LoVo (cell line): Measurements from ENCODE around the gene SPATA6L.

Experiments
- DNase-seq: peaks from one replicate; pipeline ENCODE4 v3.0.0-alpha.2; 2016; ENCODE audit warnings: low spot score

The SPATA6L gene, protein sequence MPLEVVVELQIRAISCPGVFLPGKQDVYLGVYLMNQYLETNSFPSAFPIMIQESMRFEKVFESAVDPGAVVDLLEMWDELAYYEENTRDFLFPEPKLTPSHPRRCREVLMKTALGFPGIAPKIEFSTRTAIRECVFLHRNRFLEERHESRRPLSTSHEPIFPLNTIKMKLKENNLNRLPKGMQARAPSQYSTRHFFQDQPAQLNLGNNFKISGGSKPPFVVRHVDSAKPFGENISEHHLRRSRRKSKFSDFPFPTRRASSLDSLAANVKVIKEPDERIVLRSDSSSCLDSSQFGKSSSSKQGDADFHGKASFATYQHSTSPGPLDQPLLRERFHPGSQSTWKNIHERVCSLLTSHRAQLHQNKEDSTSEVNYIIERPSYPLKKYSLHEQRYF

DNA sequence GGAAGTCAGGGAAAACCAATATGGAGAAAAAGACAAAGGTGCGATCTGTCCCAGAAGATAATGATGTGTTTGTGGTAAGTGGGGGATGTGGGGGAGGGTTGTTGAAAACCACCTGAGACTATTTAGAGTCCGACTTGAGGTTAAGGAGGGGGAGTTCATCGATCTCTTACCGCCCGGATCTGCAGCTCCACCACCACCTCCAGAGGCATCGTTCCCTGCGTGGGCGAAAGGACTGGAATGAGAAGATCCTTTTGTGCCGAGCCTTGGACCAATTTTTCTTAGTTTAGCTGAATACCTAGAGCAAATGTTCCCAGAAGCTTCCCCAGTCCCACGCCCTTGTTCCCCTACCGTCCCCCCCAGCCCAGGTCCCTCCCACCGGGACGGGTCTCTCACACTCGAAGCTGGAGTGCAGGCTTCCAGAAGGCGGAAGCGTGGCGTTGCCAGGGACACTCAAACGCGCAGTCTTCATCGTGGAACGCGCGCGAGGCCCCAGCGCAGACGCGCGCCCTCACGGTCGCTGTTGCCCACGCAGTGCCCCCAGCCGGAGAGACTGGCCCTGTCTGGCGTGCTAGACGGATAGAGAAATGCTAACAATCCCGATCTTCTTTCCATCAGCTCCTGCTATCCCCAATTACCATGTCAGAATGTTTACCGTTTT lies at the start of gene SPATA6L:
Gene SPATA6L (minus strand): TSS at position 439 of the 658 bp plus-strand sequence. CDS start 230 bp downstream, at position 209.
- DNase-seq, result peak; percentile 62

DNA sequence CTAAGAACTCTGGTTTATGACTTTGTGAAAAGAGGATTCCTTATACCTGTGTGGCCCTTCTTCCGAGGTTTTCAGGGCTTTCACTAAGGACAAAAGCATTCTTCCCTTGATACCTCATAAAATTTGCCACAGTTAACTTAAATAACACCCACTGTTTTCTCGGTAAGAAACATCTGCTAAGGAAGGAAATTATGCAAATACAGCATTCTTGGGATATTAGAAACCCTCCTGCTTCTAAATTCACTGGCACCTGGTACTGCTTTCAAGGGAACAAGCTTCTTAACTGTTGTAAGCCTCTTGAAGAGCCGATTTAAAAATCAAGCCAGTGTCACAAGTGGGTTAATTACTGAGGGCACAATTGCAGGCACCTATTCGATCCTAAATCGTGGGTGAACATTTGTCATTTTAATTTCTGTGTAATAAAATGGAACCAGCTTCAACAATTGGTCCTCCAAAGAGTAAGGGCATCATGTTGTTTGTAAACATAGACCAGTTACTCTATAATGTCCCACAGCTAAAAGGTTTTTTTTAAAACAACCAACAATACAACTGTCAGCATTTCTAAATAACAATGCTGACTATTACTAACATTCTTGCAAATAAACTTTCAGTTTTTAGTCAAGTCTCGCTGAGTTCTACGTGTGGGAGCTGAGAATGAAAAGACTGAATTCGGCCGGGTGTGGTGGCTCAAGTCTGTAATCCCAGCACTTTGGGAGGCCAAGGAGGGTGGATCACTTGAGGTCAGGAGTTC lies 48.2 kb upstream of the SPATA6L start:
- no peak for DNase-seq

DNA sequence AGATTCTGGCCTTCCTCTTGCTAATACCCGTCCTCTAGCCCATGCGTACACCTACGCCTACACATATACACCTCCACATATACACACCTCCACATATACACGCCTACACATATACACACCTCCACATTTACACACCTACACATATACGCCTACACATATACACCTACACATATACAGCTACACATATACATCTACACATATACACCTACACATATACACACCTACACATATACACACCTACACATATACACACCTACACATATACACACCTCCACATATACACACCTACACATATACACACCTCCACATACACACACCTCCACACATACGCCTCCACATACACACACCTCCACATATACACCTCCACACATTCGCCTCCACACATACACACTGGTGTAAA lies 47.6 kb upstream of the SPATA6L start:
- no peak for DNase-seq

DNA sequence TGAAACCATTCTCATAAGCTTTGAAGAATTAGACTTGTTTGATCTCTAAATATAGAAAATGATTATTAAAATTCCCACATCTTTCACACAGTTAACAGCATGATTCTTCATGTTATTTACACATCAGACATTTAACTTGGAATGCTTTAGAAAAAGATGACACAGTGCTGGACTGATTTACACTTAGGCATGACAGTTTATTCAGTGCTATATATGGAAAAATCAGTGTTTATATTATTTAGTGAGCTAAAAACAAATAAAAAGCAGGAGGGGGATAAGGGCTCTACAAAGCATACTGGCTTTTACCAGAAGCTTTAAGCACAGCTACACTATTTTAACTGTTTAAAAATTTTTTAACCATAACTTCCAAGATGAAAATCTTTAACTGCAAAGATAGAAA lies 43.1 kb upstream of the SPATA6L start:
- DNase-seq, result no peak

DNA sequence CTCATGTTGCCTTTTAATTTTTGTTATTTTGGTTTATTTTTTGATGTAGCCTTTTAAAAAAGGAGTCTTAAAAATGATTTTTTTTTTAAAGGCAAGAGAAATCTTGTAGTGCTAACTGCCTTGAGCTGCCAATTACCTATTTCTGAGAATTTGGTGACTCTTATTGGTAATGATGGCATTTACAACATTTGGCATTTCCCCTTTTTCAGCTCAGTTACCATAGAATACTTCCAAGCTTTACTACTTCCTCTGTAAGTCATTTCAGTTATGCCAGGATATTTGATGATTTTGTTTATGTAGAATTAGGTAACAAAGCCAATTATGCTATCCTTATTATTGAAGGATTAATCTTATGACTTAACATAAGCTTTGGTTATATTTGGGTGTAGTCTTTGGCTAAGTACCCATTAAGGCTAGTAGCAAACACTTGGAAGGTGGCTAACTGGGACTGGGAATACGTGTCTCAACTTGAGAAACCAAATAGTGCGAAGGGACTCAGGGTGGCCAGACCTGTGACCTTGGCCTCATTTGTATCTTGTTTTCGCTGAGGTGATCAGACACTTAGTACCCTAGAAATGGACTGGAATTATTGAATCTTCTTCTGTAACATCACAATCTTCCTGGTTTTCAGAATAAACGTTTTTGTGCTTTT lies 40.8 kb upstream of the SPATA6L start:
- DNase-seq, result no peak

DNA sequence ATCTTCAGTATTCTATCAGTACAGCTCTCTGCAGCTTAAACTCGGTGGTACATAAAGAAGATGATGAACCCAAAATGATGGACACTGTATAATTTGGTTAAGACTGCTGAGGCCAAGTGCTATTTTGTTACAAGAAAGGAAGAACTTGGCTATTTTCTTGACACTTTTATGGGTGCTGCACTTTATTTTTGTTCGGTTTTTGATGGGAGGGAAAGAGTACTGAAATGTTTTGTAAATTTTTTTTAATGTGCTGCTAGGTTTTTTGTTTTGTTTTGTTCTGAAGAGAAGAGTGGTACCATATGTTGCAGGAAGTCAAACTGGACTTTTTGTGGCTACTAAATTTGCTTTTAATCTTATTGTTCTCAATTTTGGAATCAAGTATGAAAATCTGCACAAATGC lies 39.7 kb upstream of the SPATA6L start:
- no peak for DNase-seq

DNA sequence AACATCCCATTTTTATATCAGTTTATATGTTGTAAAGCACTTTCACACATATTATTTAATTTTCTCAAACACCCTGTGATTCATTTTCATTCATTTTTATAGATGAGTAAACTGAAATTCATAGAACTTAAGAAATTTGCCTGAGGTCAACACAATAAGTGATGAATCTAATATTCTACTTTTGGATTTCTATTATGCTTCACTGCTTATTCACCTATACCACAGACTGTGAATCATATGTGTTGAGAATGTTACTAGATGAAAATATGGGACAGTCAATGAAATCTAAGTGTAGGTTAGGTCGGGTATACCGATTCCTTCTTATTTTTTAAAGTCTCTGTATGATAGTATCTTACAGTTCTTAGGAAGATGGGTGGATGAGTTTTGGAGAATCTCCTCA lies 37.8 kb upstream of the SPATA6L start:
- no peak for DNase-seq

DNA sequence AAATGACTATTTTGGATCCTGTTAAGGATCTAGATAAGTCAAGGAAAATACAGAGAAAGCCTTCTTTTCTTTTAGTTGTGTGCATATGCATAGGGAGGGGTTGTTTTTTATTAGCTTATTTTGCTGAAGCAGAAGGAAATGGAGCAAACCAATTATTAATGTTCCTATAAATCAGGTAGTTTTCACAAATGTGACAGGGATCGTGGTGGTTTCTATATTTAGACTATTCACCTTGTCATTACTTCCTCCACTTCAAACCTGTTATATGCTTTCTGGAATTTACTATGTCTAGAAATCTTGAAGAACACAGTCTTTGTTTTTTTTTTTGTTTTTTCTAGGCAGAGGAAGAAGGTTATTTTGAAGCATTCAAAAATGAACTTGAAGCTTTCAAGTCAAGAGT lies 35.2 kb upstream of the SPATA6L start:
- DNase-seq, result no peak

DNA sequence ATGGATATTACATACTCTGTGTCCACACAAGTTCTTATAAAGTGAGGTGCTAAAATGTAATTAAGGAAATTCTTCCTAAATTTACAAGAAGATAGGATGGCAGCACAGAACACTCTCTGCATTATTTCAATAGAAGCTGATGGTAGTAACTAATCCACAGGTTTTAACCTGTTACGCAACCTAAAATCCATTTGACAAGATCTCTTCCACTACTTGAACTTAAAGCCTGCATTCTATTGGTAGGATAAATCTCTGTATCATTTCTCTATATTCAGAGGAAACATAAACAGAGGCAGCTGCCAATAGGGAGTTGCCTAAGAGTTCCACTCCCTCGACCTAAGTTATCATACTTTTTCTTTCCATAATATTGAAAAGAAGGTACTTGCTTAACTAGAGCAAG lies 34.7 kb upstream of the SPATA6L start:
- DNase-seq, result no peak

DNA sequence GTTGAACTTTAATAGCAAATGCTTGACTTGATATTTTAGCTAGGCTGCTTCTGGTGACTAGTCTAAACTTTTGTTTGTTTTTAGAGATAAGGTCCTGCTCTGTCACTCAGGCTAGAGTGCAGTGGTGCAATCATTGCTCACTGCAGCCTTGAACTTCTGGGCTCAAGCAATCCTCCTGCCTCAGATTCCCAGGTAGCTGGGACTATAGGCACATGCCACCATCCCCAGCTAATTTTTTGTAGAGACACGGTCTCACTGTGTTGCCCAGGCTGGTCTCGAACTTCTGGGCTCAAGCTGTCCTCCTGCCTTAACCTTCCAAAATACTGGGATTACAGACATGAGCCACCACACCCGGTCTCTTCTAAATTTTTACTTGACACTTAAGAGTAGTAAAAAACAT lies 33.8 kb upstream of the SPATA6L start:
- no peak for DNase-seq

DNA sequence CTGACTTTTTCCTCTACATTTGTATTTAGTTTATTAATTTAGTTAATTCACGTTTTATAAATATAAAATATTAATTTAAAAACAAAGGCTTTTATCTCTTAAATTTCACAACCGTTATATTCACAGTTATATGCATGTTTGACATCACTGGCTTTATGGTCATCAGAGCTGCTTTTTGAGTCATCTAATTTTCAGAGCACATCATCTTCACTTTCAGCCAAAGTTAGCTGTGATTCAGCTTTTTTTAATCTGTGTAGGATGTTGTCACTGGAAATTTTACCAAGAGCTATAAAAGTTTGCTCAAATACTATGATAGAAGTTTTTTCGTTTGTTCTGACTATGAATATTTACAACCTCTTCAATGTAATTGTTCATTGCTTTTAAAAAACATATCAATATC lies 25.5 kb upstream of the SPATA6L start:
- no peak for DNase-seq

DNA sequence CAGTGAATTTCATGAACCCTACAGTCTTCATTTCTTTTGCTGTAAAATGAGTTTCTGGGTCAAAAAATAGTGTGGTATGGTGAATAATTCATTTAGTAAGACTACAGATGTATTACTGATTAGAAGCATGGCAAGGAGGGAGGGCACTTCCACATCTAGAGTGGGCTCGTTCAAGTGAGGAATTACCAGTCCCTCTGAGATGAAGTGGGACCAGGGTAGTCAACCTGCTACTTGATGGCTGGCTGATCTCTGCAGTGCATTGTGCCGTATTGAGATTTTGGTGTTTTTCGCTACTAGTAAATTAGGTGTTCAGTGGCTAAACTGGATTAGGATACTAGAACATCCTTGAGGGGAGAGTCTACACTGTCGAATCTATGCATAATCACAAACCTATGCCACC lies 23.9 kb upstream of the SPATA6L start:
- no peak for DNase-seq

DNA sequence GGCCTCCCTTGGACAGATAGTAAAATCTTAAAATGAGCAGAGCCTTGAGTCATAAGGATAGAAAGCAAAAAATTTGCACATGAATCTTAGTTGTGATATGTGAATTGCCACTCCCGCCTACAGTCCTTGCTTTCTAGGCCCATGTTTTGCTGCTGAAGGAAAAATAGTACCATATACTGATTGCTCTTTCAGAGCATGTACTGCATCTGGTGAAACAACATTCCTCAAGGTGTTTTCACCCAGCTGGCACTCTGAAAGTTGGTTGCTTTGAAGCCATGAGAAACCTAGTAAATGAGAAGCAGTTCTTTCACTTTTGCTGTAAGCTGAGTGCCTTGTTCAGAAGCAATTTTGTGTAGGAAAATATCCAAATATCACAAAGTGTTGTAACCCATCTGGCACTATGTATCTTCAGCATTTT lies 23.4 kb upstream of the SPATA6L start:
- no peak for DNase-seq

DNA sequence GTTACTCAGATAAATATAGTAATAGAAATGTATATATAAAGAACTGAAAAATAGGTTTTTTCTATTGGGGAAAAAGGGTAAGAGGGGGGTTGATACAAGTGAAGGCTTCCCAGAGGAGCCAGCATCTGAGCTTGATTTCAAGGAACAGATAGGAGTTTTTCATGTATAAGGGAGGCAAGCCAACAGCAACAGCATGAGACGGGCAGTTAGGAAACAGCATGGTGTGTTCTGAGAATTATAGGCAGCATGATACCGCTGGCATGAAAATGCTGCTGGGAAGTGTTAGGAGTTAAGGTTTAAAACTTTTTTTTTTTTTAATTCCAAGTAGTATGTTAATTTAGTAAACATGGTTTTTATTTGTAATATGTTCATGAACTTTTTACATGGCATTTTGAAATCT lies 22.7 kb upstream of the SPATA6L start:
- DNase-seq, result no peak

DNA sequence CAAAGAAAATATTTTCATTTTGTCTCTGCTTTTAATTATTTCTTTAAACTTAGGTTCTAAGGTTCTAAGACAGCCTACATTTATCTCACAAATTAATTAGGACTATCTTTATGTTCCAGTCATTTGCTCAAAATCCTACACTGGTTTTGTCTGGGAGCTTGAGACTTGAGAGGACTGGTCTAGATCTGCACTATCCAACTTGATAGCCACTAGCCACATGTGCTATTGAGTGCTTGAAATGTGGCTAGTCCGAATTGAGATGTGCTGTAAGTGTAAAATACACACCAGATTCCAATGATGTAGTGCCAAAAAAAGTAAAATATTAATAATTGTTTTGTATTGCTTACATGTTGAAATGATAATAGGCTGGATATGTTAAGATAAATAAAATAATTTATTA lies 20.3 kb upstream of the SPATA6L start:
- DNase-seq, result no peak

DNA sequence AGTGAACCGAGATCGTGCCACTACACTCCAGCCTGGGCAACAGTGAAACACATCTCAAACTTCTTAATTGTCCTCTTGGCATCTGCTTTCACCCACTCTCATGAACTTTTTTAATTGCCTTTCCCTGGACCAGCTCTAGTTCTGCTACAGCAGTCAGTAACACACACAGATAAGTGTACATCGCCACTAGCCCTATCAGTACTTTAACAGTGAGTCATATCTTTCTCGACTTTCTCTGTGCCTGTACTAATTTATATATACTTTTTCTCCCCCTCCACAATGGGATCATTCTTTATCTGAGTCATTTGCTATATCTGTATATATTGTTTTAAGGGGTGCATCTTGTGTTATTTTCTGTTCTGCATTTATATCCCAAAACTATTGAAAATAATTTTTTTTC lies 19.8 kb upstream of the SPATA6L start:
- no peak for DNase-seq

DNA sequence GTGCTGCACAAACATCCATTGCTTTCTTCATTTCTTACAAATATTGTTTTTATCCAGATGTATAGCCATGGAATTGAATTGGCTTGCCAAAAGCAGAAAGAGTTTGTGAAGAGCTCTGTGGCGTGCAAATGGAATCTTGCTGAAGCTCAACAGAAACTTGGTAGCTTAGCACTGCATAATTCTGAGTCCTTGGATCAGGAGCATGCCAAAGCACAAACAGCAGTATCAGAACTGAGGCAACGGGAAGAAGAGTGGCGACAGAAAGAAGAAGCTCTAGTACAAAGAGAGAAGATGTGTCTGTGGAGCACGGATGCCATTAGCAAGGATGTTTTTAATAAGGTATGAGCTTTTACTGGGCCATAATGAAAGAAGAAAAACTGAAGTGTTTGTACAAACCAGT lies 18.5 kb upstream of the SPATA6L start:
- DNase-seq, result no peak

DNA sequence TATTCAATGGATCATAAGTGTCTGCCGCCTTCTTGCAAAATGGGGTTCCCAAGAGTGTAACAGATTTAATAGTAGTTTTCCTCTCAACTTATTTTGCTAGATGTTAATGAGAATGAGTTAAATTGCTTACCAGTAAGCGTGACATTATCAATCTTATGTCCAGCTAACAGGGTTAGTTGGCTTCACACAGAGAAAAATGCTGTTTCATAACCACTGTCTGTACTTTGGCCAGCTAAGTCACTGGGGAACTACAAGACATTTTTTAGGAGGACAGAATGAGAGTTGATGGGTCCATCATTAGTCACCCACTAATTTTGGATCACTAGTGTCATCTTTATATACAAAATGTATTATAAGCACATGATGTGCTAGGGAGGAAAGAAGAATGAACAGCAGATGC lies 14.5 kb upstream of the SPATA6L start:
- DNase-seq, result no peak

DNA sequence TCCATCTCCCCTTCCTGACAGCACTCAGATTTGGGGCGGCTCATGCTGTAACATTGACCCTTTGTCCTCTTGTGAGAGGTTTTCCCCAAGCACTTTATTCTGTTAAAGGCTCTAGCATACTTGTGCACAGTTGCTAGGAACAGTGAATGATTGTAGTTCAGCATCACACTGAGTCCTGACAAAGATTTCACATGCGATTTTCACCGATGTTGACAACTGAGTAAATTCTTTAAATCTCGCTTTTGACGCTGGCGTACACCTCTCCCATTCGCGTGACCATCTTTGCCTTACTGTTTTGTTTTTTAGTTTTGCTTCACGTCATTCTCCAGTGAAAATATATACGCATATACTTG lies 13.9 kb upstream of the SPATA6L start:
- DNase-seq, result no peak

DNA sequence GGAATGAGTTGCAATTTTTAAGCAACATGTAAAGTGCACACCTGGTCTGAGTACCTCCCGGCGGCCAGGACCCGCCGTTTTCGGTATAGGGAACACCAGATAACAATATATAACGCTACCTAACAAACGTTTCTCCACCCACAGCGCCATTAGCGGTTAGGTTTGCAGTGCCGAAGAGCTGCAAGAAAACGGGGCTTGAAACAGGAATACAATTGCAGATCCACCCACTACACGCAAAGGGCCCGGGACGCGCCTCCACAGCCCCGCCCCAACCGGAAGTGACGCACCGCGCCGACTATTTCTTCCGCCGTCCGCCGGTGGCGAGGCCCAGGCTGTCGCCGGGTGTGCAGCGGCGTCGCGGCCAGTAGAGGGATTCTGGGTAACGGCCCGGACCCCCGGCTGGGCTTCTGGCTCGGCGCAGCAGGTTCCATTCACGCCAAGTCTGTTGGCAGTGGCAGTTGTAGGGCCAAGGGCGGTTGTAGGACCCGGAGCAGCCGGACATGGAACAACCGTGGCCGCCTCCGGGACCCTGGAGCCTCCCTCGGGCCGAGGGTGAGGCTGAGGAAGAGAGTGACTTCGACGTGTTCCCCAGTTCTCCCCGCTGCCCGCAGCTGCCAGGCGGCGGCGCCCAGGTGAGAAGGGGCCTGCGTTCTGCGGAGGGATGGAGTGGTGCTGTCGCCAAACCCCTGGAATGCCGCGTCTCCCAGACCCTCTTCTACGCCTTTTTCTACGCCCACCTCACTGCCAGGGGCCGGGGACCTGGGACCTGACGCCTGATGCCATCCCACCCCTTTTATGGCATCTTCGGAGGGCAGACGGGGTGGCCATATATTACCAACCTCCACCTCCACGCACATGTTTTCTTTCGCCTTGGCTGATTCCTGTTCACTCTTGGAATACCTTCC lies 13.2 kb upstream of the SPATA6L start, which contains the start of gene CDC37L1:
Gene CDC37L1 (plus strand): TSS at position 302 of the 905 bp plus-strand sequence. CDS start 199 bp downstream, at position 501.
- peak; percentile 95 for DNase-seq

DNA sequence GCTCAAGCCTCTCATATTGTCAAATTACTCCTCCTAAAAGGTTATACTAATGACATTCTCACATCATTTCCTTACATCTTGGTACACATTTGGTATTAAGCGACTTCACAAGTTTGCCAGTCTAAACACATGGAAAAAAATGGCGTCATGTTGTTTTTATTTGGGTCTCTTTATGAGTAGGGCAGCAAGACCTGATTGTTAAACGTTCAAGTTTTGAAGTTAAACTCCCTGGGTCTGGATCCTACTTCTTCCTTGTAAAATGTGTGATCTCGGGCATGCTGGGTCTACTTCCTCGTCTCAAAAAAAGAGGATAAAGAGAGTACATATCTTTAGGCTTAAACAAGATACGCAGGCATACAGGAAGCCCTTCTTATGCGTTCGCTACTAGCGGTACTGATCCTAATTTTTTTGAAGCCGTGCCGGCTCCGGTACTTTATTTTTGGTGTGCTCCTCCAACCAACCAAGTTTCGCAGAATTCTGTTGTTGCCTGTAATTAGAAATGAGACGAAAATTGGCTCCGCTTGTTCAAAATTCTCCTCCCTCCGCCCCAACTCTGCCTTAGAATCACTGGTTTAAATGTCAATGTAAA lies 12.5 kb upstream of the SPATA6L start:
- peak; percentile 51 for DNase-seq
